Naive thymus-derived CD4-positive, alpha-beta T cell (primary cell): ENCODE data around the gene HYOU1. TPM values are rescaled to one million over a fixed set of nuclear protein-coding genes. Genes with fewer than 3 reads are reported as not detected.

Experiments used
- ATAC-seq: fragments of 150-1000 bp; cut with Tn5 transposase; 2 replicates; pipeline ENCODE4 v1.10.0; 2021; ENCODE audit warnings: mild to moderate bottlenecking, moderate library complexity
- CTCF ChIA-PET: fragments of 350-600 bp; sonication (Branson Sonifier 250); formaldehyde crosslinking; loops from one replicate; lab custom pipeline; 2021; ENCODE audit warnings: antibody characterized with exemption; lab: Charles Lee
- POLR2A ChIA-PET: fragments of 350-600 bp; sonication (Branson Sonifier 250); formaldehyde crosslinking; loops from one replicate; lab custom pipeline; 2021; ENCODE audit warnings: antibody characterized with exemption, inconsistent platforms; lab: Charles Lee
- DNase-seq, 9 donors: peaks; one replicate each; pipeline versions ENCODE4 v3.0.0 to v3.0.0-alpha.2; 2020 to 2022; ENCODE audit warnings: mixed read lengths in 1 of 9
- H3K27ac ChIP-seq: one replicate; pipeline ENCODE4 v1.7.0; 2013; ENCODE audit warnings: mild to moderate bottlenecking, low read depth, low read length, moderate library complexity
- H3K27me3 ChIP-seq, 2 donors: one replicate each; pipeline ENCODE4 v1.7.0; 2013; ENCODE audit warnings: low read length in 2 of 2, mild to moderate bottlenecking in 2 of 2, moderate library complexity in 2 of 2; ENCODE audit not compliant: control insufficient read depth in 2 of 2, insufficient read depth in 2 of 2
- H3K36me3 ChIP-seq, 3 experiments: 1 replicate in 2 of 3; 2 replicates in 1 of 3; pipeline ENCODE4 v1.7.0; 2013; ENCODE audit warnings: low read length in 3 of 3, mild to moderate bottlenecking in 3 of 3, moderate library complexity in 1 of 3; ENCODE audit not compliant: insufficient read depth in 3 of 3, control insufficient read depth in 2 of 3
- H3K4me1 ChIP-seq, 2 donors: one replicate each; pipeline ENCODE4 v1.7.0; 2013; ENCODE audit warnings: low read length in 2 of 2, mild to moderate bottlenecking in 2 of 2, moderate library complexity in 1 of 2; ENCODE audit not compliant: control insufficient read depth in 2 of 2, insufficient read depth in 2 of 2
- H3K4me3 ChIP-seq: 2 replicates; pipeline ENCODE4 v1.7.0; 2013; ENCODE audit warnings: mild to moderate bottlenecking, low read length
- H3K9me3 ChIP-seq, 3 experiments: 1 replicate in 2 of 3; 2 replicates in 1 of 3; pipeline ENCODE4 v1.7.0; 2013; ENCODE audit warnings: low read length in 3 of 3; ENCODE audit not compliant: control insufficient read depth in 2 of 3
- H3K27ac Mint-ChIP-seq, 9 donors: one replicate each; pipeline ENCODE4 v1.8.0; 2020 to 2022; ENCODE audit warnings: mixed read lengths in 9 of 9, mild to moderate bottlenecking in 8 of 9, moderate library complexity in 5 of 9, inconsistent platforms in 2 of 9
- H3K27me3 Mint-ChIP-seq, 5 donors: one replicate each; pipeline ENCODE4 v1.8.0; 2021 to 2022; ENCODE audit warnings: mixed read lengths in 5 of 5, mild to moderate bottlenecking in 1 of 5
- H3K36me3 Mint-ChIP-seq, 5 donors: one replicate each; pipeline ENCODE4 v1.8.0; 2020 to 2022; ENCODE audit warnings: mixed read lengths in 5 of 5, mild to moderate bottlenecking in 3 of 5, inconsistent platforms in 1 of 5
- H3K4me1 Mint-ChIP-seq, 7 donors: one replicate each; pipeline ENCODE4 v1.8.0; 2020 to 2022; ENCODE audit warnings: mixed read lengths in 7 of 7, mild to moderate bottlenecking in 3 of 7, inconsistent platforms in 1 of 7
- H3K4me3 Mint-ChIP-seq, 10 donors: one replicate each; pipeline ENCODE4 v1.8.0; 2020 to 2022; ENCODE audit warnings: mild to moderate bottlenecking in 10 of 10, mixed read lengths in 10 of 10, moderate library complexity in 6 of 10, inconsistent platforms in 2 of 10
- H3K9me3 Mint-ChIP-seq, 11 donors: one replicate each; pipeline ENCODE4 v1.8.0; 2020 to 2022; ENCODE audit warnings: mixed read lengths in 11 of 11, mild to moderate bottlenecking in 4 of 11, inconsistent platforms in 1 of 11, moderate library complexity in 1 of 11
- intact Hi-C, 2 donors: fragments of 100-400 bp; cut with micrococcal nuclease; formaldehyde crosslinking; loops; one replicate each; pipeline ENCODE4 v1.15.1; 2023
- polyA plus RNA-seq, 2 donors: library from polyadenylated mRNA; unstranded; fragments of 300-500 nt; fragmentation: Illumina TruSeq; gene quantifications; one replicate each; pipeline ENCODE4 v1.2.3, GENCODE V29; 2021
- total RNA-seq, 6 experiments: library from RNA in 5 of 6; stranded (reverse) in 5 of 6; gene quantifications; 1 replicate in 5 of 6; 2 replicates in 1 of 6; pipeline ENCODE4 v1.2.3 and lab custom pipeline; 2021 to 2026

HYOU1 gene
- total and polyA plus RNA-seq, 7 experiments from 2014 or later, result 11.3 to 198 (median 89.9) TPM

- no peak overlapping the region for H3K4me3 ChIP-seq
- CTCF ChIA-PET, result no interaction called here
- H3K4me1 ChIP-seq, result peaks cover 0 to 10% of the 10 kb centered on the region in 2 donors
- Mint-ChIP-seq H3K4me3 (peak overlapping the region in 9 of 10 donors; percentile 1 to 93 (median 79)), H3K27me3 (no peaks in the 10 kb centered on the region), H3K27ac (peak overlapping the region in 7 of 9 donors; percentile 4 to 88 (median 59)), H3K36me3 (peaks cover 0 to 18% (median 5%) of the 10 kb centered on the region in 5 donors), H3K9me3 (no peaks in the 10 kb centered on the region), H3K4me1 (peaks cover 15 to 41% (median 34%) of the 10 kb centered on the region in 7 donors)
- peaks cover 7 to 40% (median 9%) of the 10 kb centered on the region in 3 experiments for H3K36me3 ChIP-seq
- no peaks in the 10 kb centered on the region for H3K27me3 ChIP-seq
- no peaks in the 10 kb centered on the region for H3K9me3 ChIP-seq
- no peak overlapping the region for H3K27ac ChIP-seq
- no peak for DNase-seq
- POLR2A ChIA-PET, result interaction anchor here (0.6 to 5.6 kb wide), 4 partner anchors 10 to 829 kb away, joined by 3 to 67 read pairs (median 3); partner anchors contain the start of genes RPS25 and TRAPPC4
- ATAC-seq, result no peak
- intact Hi-C loops, result no loop called here
Measured at GRCh38 chr11:119028346-119029068, 28.5 kb downstream of the HYOU1 start.

GRCh38 chr11:119027561-119028345 lies 29.3 kb downstream of the HYOU1 start:
- ChIA-PET CTCF (no interaction called here), POLR2A (interaction anchor here (0.6 to 5.6 kb wide), 4 partner anchors 9 to 828 kb away, joined by 3 to 67 read pairs (median 3); partner anchors contain the start of genes RPS25 and TRAPPC4)
- peaks cover 21 to 44% (median 38%) of the 10 kb centered on the region in 7 donors for H3K4me1 Mint-ChIP-seq
- Histone ChIP-seq H3K27me3 (no peaks in the 10 kb centered on the region), H3K36me3 (peaks cover 13 to 45% (median 14%) of the 10 kb centered on the region in 3 experiments), H3K27ac (no peak overlapping the region), H3K4me3 (no peak overlapping the region), H3K4me1 (peaks cover 0 to 10% of the 10 kb centered on the region in 2 donors), H3K9me3 (no peaks in the 10 kb centered on the region)
- DNase-seq (no peak), ATAC-seq (no peak)
- peak overlapping the region in 1 of 10 donors; percentile 20 for H3K4me3 Mint-ChIP-seq
- H3K27me3 Mint-ChIP-seq, result no peaks in the 10 kb centered on the region
- peak overlapping the region in 1 of 9 donors; percentile 34 for H3K27ac Mint-ChIP-seq
- H3K36me3 Mint-ChIP-seq, result peaks cover 0 to 22% (median 8%) of the 10 kb centered on the region in 5 donors
- intact Hi-C loops, result no loop called here
- H3K9me3 Mint-ChIP-seq, result no peaks in the 10 kb centered on the region

- POLR2A ChIA-PET, result interaction anchor here (5.6 kb wide), 1 partner anchor 8 kb away, joined by 67 read pairs; the partner anchor contains the start of genes RPS25 and TRAPPC4
- H3K27me3 Mint-ChIP-seq, result no peaks in the 10 kb centered on the region
Measured at GRCh38 chr11:119026970-119027369, 30.0 kb downstream of the HYOU1 start.

GRCh38 chr11:119025978-119026766 lies 30.8 kb downstream of the HYOU1 start:
- no peaks in the 10 kb centered on the region for H3K27me3 ChIP-seq
- peaks cover 0 to 28% (median 15%) of the 10 kb centered on the region in 5 donors for H3K36me3 Mint-ChIP-seq
- H3K9me3 Mint-ChIP-seq, result no peaks in the 10 kb centered on the region
- H3K36me3 ChIP-seq, result peaks cover 14 to 60% (median 20%) of the 10 kb centered on the region in 3 experiments
- ChIA-PET CTCF (interaction anchor here (0.6 kb wide), 1 partner anchor 70 kb away, joined by 4 read pairs; no protein-coding TSS in a partner anchor), POLR2A (interaction anchor here (0.6 to 1.4 kb wide), 2 partner anchors 10 to 89 kb away, joined by 3 to 5 read pairs; no protein-coding TSS in a partner anchor)
- H3K27me3 Mint-ChIP-seq, result no peaks in the 10 kb centered on the region
- intact Hi-C loops, result no loop called here
- H3K9me3 ChIP-seq, result no peaks in the 10 kb centered on the region
- peak overlapping the region in 4 of 9 donors; percentile 8 to 71 (median 60) for H3K27ac Mint-ChIP-seq
- H3K4me3 Mint-ChIP-seq, result no peak overlapping the region
- DNase-seq (no peak), ATAC-seq (no peak)
- peaks cover 6 to 15% of the 10 kb centered on the region in 2 donors for H3K4me1 ChIP-seq
- H3K4me1 Mint-ChIP-seq, result peaks cover 21 to 54% (median 49%) of the 10 kb centered on the region in 7 donors
- no peak overlapping the region for H3K27ac ChIP-seq
- H3K4me3 ChIP-seq, result no peak overlapping the region

More at GRCh38 chr11:119026970-119027369, 30.0 kb downstream of the HYOU1 start:
- H3K4me3 Mint-ChIP-seq, result peak overlapping the region in 1 of 10 donors; percentile 34
- H3K27ac Mint-ChIP-seq, result peak overlapping the region in 3 of 9 donors; percentile 38 to 59 (median 58)
- H3K4me1 ChIP-seq, result peaks cover 0 to 10% of the 10 kb centered on the region in 2 donors
- ATAC-seq (no peak), DNase-seq (no peak)
- peaks cover 13 to 52% (median 14%) of the 10 kb centered on the region in 3 experiments for H3K36me3 ChIP-seq
- no peak overlapping the region for H3K27ac ChIP-seq
- H3K36me3 Mint-ChIP-seq, result peaks cover 0 to 22% (median 8%) of the 10 kb centered on the region in 5 donors
- H3K4me1 Mint-ChIP-seq, result peaks cover 21 to 46% (median 43%) of the 10 kb centered on the region in 7 donors
- H3K9me3 ChIP-seq, result no peaks in the 10 kb centered on the region
- intact Hi-C loops, result no loop called here
- H3K9me3 Mint-ChIP-seq, result no peaks in the 10 kb centered on the region
- no peak overlapping the region for H3K4me3 ChIP-seq
- H3K27me3 ChIP-seq, result no peaks in the 10 kb centered on the region
- CTCF ChIA-PET, result no interaction called here

GRCh38 chr11:119025541-119025940 lies 31.5 kb downstream of the HYOU1 start:
- CTCF ChIA-PET, result no interaction called here
- Mint-ChIP-seq H3K27ac (peak overlapping the region in 7 of 9 donors; percentile 45 to 86 (median 64)), H3K36me3 (peaks cover 0 to 28% (median 15%) of the 10 kb centered on the region in 5 donors), H3K4me1 (peaks cover 21 to 57% (median 50%) of the 10 kb centered on the region in 7 donors), H3K27me3 (no peaks in the 10 kb centered on the region), H3K4me3 (no peak overlapping the region), H3K9me3 (no peaks in the 10 kb centered on the region)
- Histone ChIP-seq H3K4me3 (no peak overlapping the region), H3K9me3 (no peaks in the 10 kb centered on the region), H3K4me1 (peaks cover 6 to 15% of the 10 kb centered on the region in 2 donors), H3K27ac (no peak overlapping the region), H3K36me3 (peaks cover 14 to 63% (median 22%) of the 10 kb centered on the region in 3 experiments), H3K27me3 (no peaks in the 10 kb centered on the region)
- no peak for ATAC-seq
- intact Hi-C loops, result no loop called here
- POLR2A ChIA-PET, result interaction anchor here (0.6 to 1.4 kb wide), 3 partner anchors 9 to 89 kb away, joined by 3 to 5 read pairs (median 3); partner anchors contain the start of gene CENATAC
- no peak for DNase-seq
